SJCRH30 (cell line): ENCODE results near the gene COMMD6. TPM values are rescaled to one million over a fixed set of nuclear protein-coding genes. Genes with fewer than 3 reads are reported as not detected.

ENCODE experiments used
- DNase-seq, 2 experiments: peaks; one replicate each; pipeline ENCODE4 v3.0.0-alpha.2; 2015 to 2020
- H3K27ac ChIP-seq: fragments of 250-450 bp; sonication (Bioruptor Pico); 2 replicates; pipeline ENCODE4 v1.5.1; 2020; ENCODE audit warnings: mild to moderate bottlenecking, moderate library complexity
- H3K27me3 ChIP-seq: fragments of 250-450 bp; sonication (Bioruptor Pico); 2 replicates; pipeline ENCODE4 v1.5.1; 2020; ENCODE audit warnings: mild to moderate bottlenecking, moderate library complexity
- H3K36me3 ChIP-seq: fragments of 250-450 bp; sonication (Bioruptor Pico); 2 replicates; pipeline ENCODE4 v1.5.1; 2020; ENCODE audit warnings: mild to moderate bottlenecking, moderate library complexity
- H3K4me1 ChIP-seq: fragments of 250-450 bp; sonication (Bioruptor Pico); 2 replicates; pipeline ENCODE4 v1.5.1; 2020; ENCODE audit warnings: mild to moderate bottlenecking, moderate library complexity
- H3K4me3 ChIP-seq: fragments of 250-450 bp; sonication (Bioruptor Pico); 2 replicates; pipeline ENCODE4 v1.5.1; 2020; ENCODE audit warnings: mild to moderate bottlenecking, moderate library complexity
- H3K9me3 ChIP-seq: fragments of 250-450 bp; sonication (Bioruptor Pico); replicated peaks from 2 replicates; pipeline ENCODE4 v1.5.1; 2020; ENCODE audit warnings: mild to moderate bottlenecking, moderate library complexity
- total RNA-seq: library from RNA; depleted of rRNA; stranded (reverse); fragments of >200 nt; shearing (Covaris generic); gene quantifications from 2 replicates; pipeline ENCODE4 v1.2.3, GENCODE V29; 2014

COMMD6 gene
- total RNA-seq, 1 experiment from 2014 or later = 114 TPM

- no peaks in the 10 kb centered on the region for H3K27me3 ChIP-seq
- H3K36me3 ChIP-seq = no peaks in the 10 kb centered on the region
- no peak for DNase-seq
- H3K4me3 ChIP-seq = no peak overlapping the region
- no peaks in the 10 kb centered on the region; the same call in 1 of the 2 replicates for H3K9me3 ChIP-seq
- H3K4me1 ChIP-seq = peaks cover under 1% of the 10 kb centered on the region; the same call in 1 of the 2 replicates
- no peak overlapping the region for H3K27ac ChIP-seq
Observed at GRCh38 chr13:75511051-75511625, 26.5 kb downstream of the COMMD6 start.

DNA sequence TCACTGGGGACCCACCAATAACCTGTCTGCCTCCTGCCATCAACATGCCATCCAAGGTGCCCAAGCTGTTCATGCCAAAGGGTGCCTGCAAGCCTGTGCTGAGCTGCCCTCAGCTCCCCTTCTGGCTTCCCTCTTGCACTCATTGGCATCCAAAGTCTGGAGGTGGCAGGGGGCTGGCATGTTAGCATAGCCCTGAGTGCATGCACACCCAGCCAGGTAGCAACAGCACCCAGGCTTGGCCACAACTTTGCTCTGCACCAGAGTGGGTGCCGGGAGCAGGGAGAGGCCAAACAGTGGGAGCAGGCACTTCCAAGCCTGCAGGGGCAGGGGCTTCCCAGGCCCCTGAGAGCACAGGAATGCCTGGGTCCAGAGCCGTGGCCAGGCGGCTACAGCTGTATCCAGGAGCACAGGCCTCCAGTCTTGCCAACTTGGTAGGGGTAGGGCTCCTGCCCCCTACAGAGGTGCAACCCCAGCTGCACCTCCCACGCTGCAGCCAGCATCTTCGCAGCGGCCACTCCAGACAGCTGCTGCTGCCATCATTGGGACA, 29.6 kb downstream of the COMMD6 start:
- H3K9me3 ChIP-seq = no peaks in the 10 kb centered on the region; the same call in 1 of the 2 replicates
- no peaks in the 10 kb centered on the region for H3K36me3 ChIP-seq
- no peaks in the 10 kb centered on the region for H3K27me3 ChIP-seq
- H3K27ac ChIP-seq = no peak overlapping the region
- no peak for DNase-seq
- peaks cover 13% of the 10 kb centered on the region for H3K4me1 ChIP-seq
- H3K4me3 ChIP-seq = no peak overlapping the region

GRCh38 chr13:75507027-75508001, 30.3 kb downstream of the COMMD6 start:
- H3K4me1 ChIP-seq = peaks cover 13% of the 10 kb centered on the region
- no peaks in the 10 kb centered on the region for H3K36me3 ChIP-seq
- H3K4me3 ChIP-seq = no peak overlapping the region
- H3K9me3 ChIP-seq = no peaks in the 10 kb centered on the region; the same call in 1 of the 2 replicates
- no peaks in the 10 kb centered on the region for H3K27me3 ChIP-seq
- peak; percentile 15 to 43 for DNase-seq
- H3K27ac ChIP-seq = no peak overlapping the region

- peak in 1 of 2 experiments; percentile 38 for DNase-seq
- no peaks in the 10 kb centered on the region for H3K36me3 ChIP-seq
- H3K4me3 ChIP-seq = no peak overlapping the region
- peaks cover 13% of the 10 kb centered on the region for H3K4me1 ChIP-seq
- no peaks in the 10 kb centered on the region for H3K27me3 ChIP-seq
- H3K9me3 ChIP-seq = no peaks in the 10 kb centered on the region
- H3K27ac ChIP-seq = peak overlapping the region; percentile 58
Observed at GRCh38 chr13:75506018-75506417, 31.6 kb downstream of the COMMD6 start.

DNA sequence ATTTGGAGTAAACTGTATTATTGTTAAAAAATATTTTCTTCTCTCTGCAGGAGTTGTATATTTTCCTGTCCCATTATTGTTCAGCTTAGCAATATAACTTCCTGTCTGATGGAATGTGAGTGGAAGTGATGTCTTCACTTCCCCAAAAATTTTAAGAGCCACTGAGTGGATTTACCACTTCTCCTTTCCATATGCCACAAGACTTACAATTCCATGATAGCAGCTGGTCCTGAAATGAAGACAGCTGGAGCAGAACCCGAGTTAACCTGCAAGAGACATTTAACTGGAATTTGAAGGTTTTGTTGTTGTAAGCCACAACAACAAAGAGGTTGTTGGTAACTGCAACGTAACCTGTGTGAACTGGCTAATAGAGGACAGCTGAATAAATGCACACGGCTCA, 32.3 kb downstream of the COMMD6 start:
- Histone ChIP-seq H3K4me3 (no peak overlapping the region), H3K4me1 (peaks cover 13% of the 10 kb centered on the region), H3K27ac (peak overlapping the region; percentile 58), H3K27me3 (no peaks in the 10 kb centered on the region), H3K36me3 (no peaks in the 10 kb centered on the region), H3K9me3 (no peaks in the 10 kb centered on the region)
- peak; percentile 37 to 57 for DNase-seq

- Histone ChIP-seq H3K4me1 (no peaks in the 10 kb centered on the region), H3K4me3 (no peak overlapping the region; the same call in 1 of the 2 replicates), H3K9me3 (no peaks in the 10 kb centered on the region; the same call in 1 of the 2 replicates), H3K36me3 (no peaks in the 10 kb centered on the region), H3K27me3 (no peaks in the 10 kb centered on the region), H3K27ac (no peak overlapping the region)
- DNase-seq = no peak
Observed at GRCh38 chr13:75495938-75496337, 41.7 kb downstream of the COMMD6 start.

DNA sequence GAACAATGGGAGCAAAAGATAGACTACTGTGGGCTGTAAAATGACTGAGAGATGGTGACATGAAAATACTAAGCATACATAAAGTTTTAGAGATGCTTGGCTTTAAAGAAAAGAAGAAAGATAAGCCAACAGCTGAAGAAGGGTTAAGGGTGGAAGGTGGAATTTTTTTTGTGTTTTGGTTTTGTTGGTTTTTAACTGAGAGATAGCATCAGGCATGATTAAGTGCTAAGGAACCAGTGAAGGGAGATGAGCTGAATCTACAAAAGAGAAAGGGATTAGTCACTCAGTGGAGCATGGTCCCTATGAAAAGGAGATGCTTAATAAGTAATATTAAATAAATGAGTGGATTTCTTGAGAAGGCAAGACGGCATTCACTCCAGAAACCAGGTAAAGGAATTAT, 43.1 kb downstream of the COMMD6 start:
- H3K27ac ChIP-seq = no peak overlapping the region

GRCh38 chr13:75493156-75493555, 44.5 kb downstream of the COMMD6 start:
- Histone ChIP-seq H3K27me3 (no peaks in the 10 kb centered on the region), H3K4me1 (no peaks in the 10 kb centered on the region), H3K27ac (no peak overlapping the region), H3K36me3 (no peaks in the 10 kb centered on the region), H3K9me3 (no peaks in the 10 kb centered on the region; the same call in 1 of the 2 replicates), H3K4me3 (no peak overlapping the region)
- no peak for DNase-seq

More for the DNA sequence above, 43.1 kb downstream of the COMMD6 start:
- Histone ChIP-seq H3K9me3 (no peaks in the 10 kb centered on the region; the same call in 1 of the 2 replicates), H3K27me3 (no peaks in the 10 kb centered on the region), H3K4me1 (no peaks in the 10 kb centered on the region), H3K36me3 (no peaks in the 10 kb centered on the region), H3K4me3 (no peak overlapping the region)
- no peak for DNase-seq

GRCh38 chr13:75492389-75492788, 45.3 kb downstream of the COMMD6 start:
- Histone ChIP-seq H3K9me3 (no peaks in the 10 kb centered on the region), H3K36me3 (no peaks in the 10 kb centered on the region), H3K27ac (no peak overlapping the region), H3K4me1 (no peaks in the 10 kb centered on the region), H3K4me3 (no peak overlapping the region), H3K27me3 (no peaks in the 10 kb centered on the region)
- DNase-seq = no peak

- DNase-seq = no peak
- Histone ChIP-seq H3K4me3 (no peak overlapping the region), H3K4me1 (no peaks in the 10 kb centered on the region), H3K36me3 (no peaks in the 10 kb centered on the region), H3K27me3 (no peaks in the 10 kb centered on the region), H3K9me3 (no peaks in the 10 kb centered on the region), H3K27ac (no peak overlapping the region)
Observed at GRCh38 chr13:75491376-75491775, 46.3 kb downstream of the COMMD6 start.

DNA sequence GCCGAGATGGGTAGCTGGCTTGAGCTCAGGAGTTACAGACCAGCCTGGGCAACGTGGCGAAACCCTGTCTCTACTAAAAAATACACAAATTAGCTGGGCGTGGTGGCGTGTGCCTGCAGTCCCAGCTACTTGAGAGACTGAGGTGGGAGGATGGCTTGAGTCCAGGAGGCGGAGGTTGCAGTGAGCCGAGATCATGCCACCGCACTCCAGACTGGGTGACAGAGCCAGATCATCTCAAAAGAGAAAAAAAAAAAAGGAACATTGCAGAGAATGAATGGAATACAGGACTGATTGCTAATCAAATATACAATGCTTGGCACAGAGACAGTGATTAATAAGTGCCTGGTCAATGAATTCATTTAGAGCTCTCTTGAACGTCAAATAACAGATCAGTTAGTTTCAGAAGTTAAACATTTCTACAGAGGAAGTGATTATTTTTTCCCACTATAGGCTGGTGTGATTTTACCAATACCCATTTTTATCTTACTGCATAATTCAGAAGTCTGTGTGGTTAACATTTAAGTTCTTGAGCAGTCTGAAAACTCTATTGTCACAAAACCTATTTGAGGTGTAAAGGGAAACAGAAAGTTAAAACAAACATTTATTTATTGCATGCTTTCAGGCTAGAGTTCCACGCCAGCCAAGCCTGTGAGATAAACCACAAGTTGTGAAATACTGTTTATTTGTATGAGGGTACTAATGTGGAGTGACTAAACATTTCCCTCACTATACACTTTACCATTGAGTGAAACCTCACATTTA, 48.0 kb downstream of the COMMD6 start:
- no peaks in the 10 kb centered on the region for H3K27me3 ChIP-seq
- H3K4me3 ChIP-seq = no peak overlapping the region
- no peaks in the 10 kb centered on the region for H3K4me1 ChIP-seq
- no peak overlapping the region for H3K27ac ChIP-seq
- H3K36me3 ChIP-seq = no peaks in the 10 kb centered on the region
- DNase-seq = no peak
- H3K9me3 ChIP-seq = no peaks in the 10 kb centered on the region

- H3K27ac ChIP-seq = no peak overlapping the region
Observed at GRCh38 chr13:75486146-75487062, 51.2 kb downstream of the COMMD6 start.

DNA sequence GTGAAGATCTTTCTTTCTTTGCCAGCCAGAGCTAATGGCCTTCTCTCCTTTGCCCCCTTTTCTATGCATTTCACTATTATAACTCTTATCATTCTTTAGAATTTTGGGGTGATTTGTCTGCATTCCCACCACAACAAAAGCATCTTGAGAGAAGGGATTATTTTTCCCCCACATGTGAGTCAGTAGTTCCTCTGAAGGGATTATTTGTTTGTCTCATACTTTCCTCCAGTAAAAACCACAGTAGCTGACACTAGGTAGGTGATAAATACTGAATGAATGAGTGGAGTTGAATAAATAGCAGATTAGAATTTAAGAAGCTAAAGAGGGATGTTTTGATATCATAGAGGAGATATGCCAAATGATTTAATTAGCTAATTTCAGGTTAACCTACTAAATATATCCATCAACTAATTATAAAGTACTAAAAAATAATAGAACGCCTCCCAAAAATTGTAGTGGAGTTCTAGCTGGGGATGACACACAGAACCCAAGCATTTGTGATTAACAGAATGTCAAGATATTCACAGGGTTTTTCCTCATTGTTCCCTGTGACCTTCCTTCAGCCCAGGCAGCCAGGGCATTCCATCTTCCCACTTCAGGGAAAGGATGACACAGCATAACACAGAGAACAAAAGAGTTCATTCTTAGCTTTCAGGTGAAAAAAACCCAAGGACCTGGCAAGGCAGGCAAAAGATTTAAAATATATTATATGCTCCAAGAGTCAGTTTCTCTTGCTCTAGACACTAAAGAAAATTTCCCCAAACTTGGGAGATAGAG, 52.2 kb downstream of the COMMD6 start:
- Histone ChIP-seq H3K36me3 (no peaks in the 10 kb centered on the region), H3K27me3 (no peaks in the 10 kb centered on the region), H3K4me3 (no peak overlapping the region), H3K9me3 (no peaks in the 10 kb centered on the region), H3K4me1 (no peaks in the 10 kb centered on the region; the same call in 1 of the 2 replicates), H3K27ac (no peak overlapping the region)
- DNase-seq = no peak

More at GRCh38 chr13:75486146-75487062, 51.2 kb downstream of the COMMD6 start:
- no peaks in the 10 kb centered on the region; the same call in 1 of the 2 replicates for H3K4me1 ChIP-seq
- H3K27me3 ChIP-seq = no peaks in the 10 kb centered on the region
- no peaks in the 10 kb centered on the region for H3K9me3 ChIP-seq
- no peak overlapping the region for H3K4me3 ChIP-seq
- DNase-seq = no peak
- no peaks in the 10 kb centered on the region for H3K36me3 ChIP-seq
